SK-N-SH (cell line): ENCODE data around the gene TLN1. TPM values are rescaled to one million over a fixed set of nuclear protein-coding genes. Genes with fewer than 3 reads are reported as not detected.
A peak's percentile ranks its signal among the peaks of the same experiment; 100 is the strongest.

Source experiments
- CTCF ChIA-PET: fragments of 300-600, 350-600 bp; formaldehyde crosslinking; extraction: SDS; loops from one replicate; lab custom pipeline; 2021; lab: Yijun Ruan, JAX
- POLR2A ChIA-PET: fragments of 350-600 bp; sonication (Branson Sonifier 250); formaldehyde crosslinking; extraction: SDS; loops from one replicate; lab custom pipeline; 2020; ENCODE audit warnings: antibody characterized with exemption, inconsistent platforms; lab: Yijun Ruan, JAX
- DNase-seq: peaks from one replicate; pipeline ENCODE4 v3.0.0; 2012
- H2AFZ ChIP-seq: fragments of 200-600 bp; sonication (generic); 2 replicates; pipeline ENCODE4 v1.8.1; 2016; ENCODE audit warnings: antibody characterized with exemption, mild to moderate bottlenecking, low read depth
- H3F3A ChIP-seq: fragments of 200-600 bp; sonication (generic); replicated peaks from 2 replicates; pipeline ENCODE3; 2016; ENCODE audit warnings: antibody characterized with exemption, mild to moderate bottlenecking; ENCODE audit not compliant: insufficient read depth
- H3K27ac ChIP-seq, 2 experiments: fragments of 200-500 bp in 1 of 2; fragments of 200-600 bp in 1 of 2; sonication (Bioruptor generic) in 1 of 2; sonication (generic), shearing (Covaris generic) in 1 of 2; 2 replicates each; pipeline versions ENCODE4 v1.5.1 to v1.6.1; 2014 to 2016; ENCODE audit warnings: low read depth in 2 of 2, inconsistent platforms in 1 of 2, low read length in 1 of 2, mild to moderate bottlenecking in 1 of 2, mixed read lengths in 1 of 2
- H3K27me3 ChIP-seq: fragments of 200-600 bp; sonication (generic), shearing (Covaris generic); 2 replicates; pipeline ENCODE4 v1.6.1; 2016; ENCODE audit warnings: mixed run types; ENCODE audit not compliant: insufficient read depth
- H3K36me3 ChIP-seq, 2 experiments: fragments of 200-500 bp in 1 of 2; fragments of 200-600 bp in 1 of 2; sonication (Bioruptor generic) in 1 of 2; sonication (generic) in 1 of 2; replicated peaks in 1 of 2; 2 replicates each; pipeline versions ENCODE3 to v1.5.1; 2014 to 2016; ENCODE audit warnings: low read length in 1 of 2, mild to moderate bottlenecking in 1 of 2; ENCODE audit not compliant: insufficient read depth in 2 of 2, control insufficient read depth in 1 of 2
- H3K4me1 ChIP-seq, 2 experiments: fragments of 200-500 bp in 1 of 2; fragments of 200-600 bp in 1 of 2; sonication (Bioruptor generic) in 1 of 2; sonication (generic), shearing (Covaris generic) in 1 of 2; 2 replicates each; pipeline versions ENCODE4 v1.5.1 to v1.6.1; 2014 to 2016; ENCODE audit warnings: low read depth in 1 of 2, low read length in 1 of 2, mixed run types in 1 of 2; ENCODE audit not compliant: insufficient read depth in 2 of 2, control insufficient read depth in 1 of 2
- H3K4me2 ChIP-seq: fragments of 200-600 bp; sonication (generic), shearing (Covaris generic); 2 replicates; pipeline ENCODE4 v1.6.1; 2017; ENCODE audit warnings: mixed run types
- H3K4me3 ChIP-seq, 2 experiments: fragments of 200-500 bp in 1 of 2; fragments of 200-600 bp in 1 of 2; sonication (Bioruptor generic) in 1 of 2; sonication (generic), shearing (Covaris generic) in 1 of 2; 2 replicates each; pipeline versions ENCODE4 v1.5.1 to v1.8.1; 2014 to 2016; ENCODE audit warnings: low read depth in 2 of 2, inconsistent platforms in 1 of 2, low read length in 1 of 2, mild to moderate bottlenecking in 1 of 2, mixed read lengths in 1 of 2, moderate library complexity in 1 of 2
- H3K79me2 ChIP-seq: fragments of 200-600 bp; sonication (generic); 2 replicates; pipeline ENCODE4 v1.8.1; 2017; ENCODE audit warnings: mild to moderate bottlenecking; ENCODE audit not compliant: insufficient read depth
- H3K9ac ChIP-seq: fragments of 200-600 bp; sonication (generic); 2 replicates; pipeline ENCODE4 v1.6.1; 2017; ENCODE audit warnings: mixed run types
- H3K9me2 ChIP-seq: fragments of 200-600 bp; sonication (generic); 2 replicates; pipeline ENCODE4 v1.6.1; 2017; ENCODE audit warnings: mixed run types
- H3K9me3 ChIP-seq: fragments of 200-600 bp; sonication (generic); 2 replicates; pipeline ENCODE4 v1.6.1; 2017; ENCODE audit warnings: mixed run types, mild to moderate bottlenecking, moderate library complexity
- H4K20me1 ChIP-seq: fragments of 200-600 bp; sonication (generic); 2 replicates; pipeline ENCODE4 v1.6.1; 2017; ENCODE audit warnings: mild to moderate bottlenecking, mixed run types; ENCODE audit not compliant: insufficient read depth
- ELF1 ChIP-seq: IDR thresholded peaks from 2 replicates; pipeline ENCODE4 v1.4.0; 2012
- EP300 ChIP-seq, 2 experiments: IDR thresholded peaks; 2 replicates each; pipeline versions ENCODE4 v1.4.0 to v1.6.1; 2012; ENCODE audit warnings: borderline replicate concordance in 1 of 2, low read depth in 1 of 2, low read length in 1 of 2
- EZH2phosphoT487 ChIP-seq: fragments of 200-600 bp; sonication (generic); IDR thresholded peaks from 2 replicates; pipeline ENCODE4 v1.6.1; 2017; ENCODE audit warnings: low read depth, mixed run types, mild to moderate bottlenecking, antibody characterized with exemption, moderate library complexity, borderline replicate concordance
- GABPA ChIP-seq: IDR thresholded peaks from 2 replicates; pipeline ENCODE4 v1.4.0; 2012; ENCODE audit warnings: low read depth, mild to moderate bottlenecking
- GATA2 ChIP-seq: sonication (generic); formaldehyde crosslinking; IDR thresholded peaks from 2 replicates; pipeline ENCODE4 v1.5.0; 2020; ENCODE audit warnings: mild to moderate bottlenecking, missing genetic modification reagents
- JUND ChIP-seq: IDR thresholded peaks from 2 replicates; pipeline ENCODE4 v1.4.0; 2012
- MEF2A ChIP-seq: IDR thresholded peaks from 2 replicates; pipeline ENCODE4 v1.4.0; 2012; ENCODE audit warnings: low read depth, borderline replicate concordance
- NFIC ChIP-seq: IDR thresholded peaks from 2 replicates; pipeline ENCODE4 v1.4.0; 2012; ENCODE audit warnings: borderline replicate concordance
- PBX3 ChIP-seq: IDR thresholded peaks from 2 replicates; pipeline ENCODE4; 2012
- SMC3 ChIP-seq: IDR thresholded peaks from 2 replicates; pipeline ENCODE4 v1.6.1; 2012; ENCODE audit warnings: low read depth, low read length, improper control_type of control experiment
- TCF12 ChIP-seq: IDR thresholded peaks from 2 replicates; pipeline ENCODE4 v1.4.0; 2012
- TEAD4 ChIP-seq: IDR thresholded peaks from 2 replicates; pipeline ENCODE4 v1.4.0; 2012; ENCODE audit warnings: mild to moderate bottlenecking, borderline replicate concordance; ENCODE audit not compliant: insufficient read depth
- WGBS: methylation state at CpG from one replicate; pipeline ENCODE4 v1.1.6; 2017; ENCODE audit warnings: low lambda C conversion rate; 5-methylcytosine and 5-hydroxymethylcytosine counted together
- polyA plus RNA-seq, 3 experiments: library from polyadenylated mRNA; depleted of rRNA; stranded (reverse); fragments of >200 nt; gene quantifications; 2 replicates each; pipeline ENCODE4 v1.2.3, GENCODE V29; 2012

TLN1 gene
- polyA plus RNA-seq, 1 of the 3 experiments (the other 2 are of a cell fraction), result 115 TPM

GRCh38 chr9:35774907-35775635, 43.1 kb upstream of the TLN1 start (continued):
- TF ChIP-seq JUND (no peak), GATA2 (CRISPR knock-in tag) (no peak), ELF1 (no peak)

GRCh38 chr9:35771943-35772342, 39.9 kb upstream of the TLN1 start:
- DNase-seq, result no peak
- no peak overlapping the region for H3K27ac ChIP-seq
- H3K4me2 ChIP-seq, result no peak overlapping the region
- no peaks in the 10 kb centered on the region for H4K20me1 ChIP-seq
- H3K9me2 ChIP-seq, result no peaks in the 10 kb centered on the region
- WGBS, result 77% methylated on average over 3 of the region's 3 CpGs
- no peaks in the 10 kb centered on the region for H3K36me3 ChIP-seq
- H3K4me3 ChIP-seq, result no peak overlapping the region
- H3K9me3 ChIP-seq, result no peaks in the 10 kb centered on the region
- H3K27me3 ChIP-seq, result no peaks in the 10 kb centered on the region
- POLR2A ChIA-PET, result no interaction called here
- CTCF ChIA-PET, result interaction anchor here (0.9 to 4.4 kb wide), 4 partner anchors 12 to 173 kb away, joined by 3 to 26 read pairs (median 8); partner anchors contain the start of gene HINT2
- H3F3A ChIP-seq, result no peaks in the 10 kb centered on the region
- no peak overlapping the region for H3K9ac ChIP-seq
- H3K79me2 ChIP-seq, result no peaks in the 10 kb centered on the region
- peaks cover 5 to 11% of the 10 kb centered on the region in 2 experiments; a peak in 3 of 4 replicates for H3K4me1 ChIP-seq
- TF ChIP-seq TCF12, result no peak
- no peak for TF ChIP-seq GABPA
- TF ChIP-seq MEF2A, result no peak
- TF ChIP-seq PBX3, result peak; percentile 42
- TF ChIP-seq EP300 (IDR thresholded peaks at IDR 0.05; ENCODE audit: borderline replicate concordance in 1 of 2, low read depth in 1 of 2, low read length in 1 of 2), result no peak
- H2AFZ ChIP-seq, result no peak overlapping the region

DNA sequence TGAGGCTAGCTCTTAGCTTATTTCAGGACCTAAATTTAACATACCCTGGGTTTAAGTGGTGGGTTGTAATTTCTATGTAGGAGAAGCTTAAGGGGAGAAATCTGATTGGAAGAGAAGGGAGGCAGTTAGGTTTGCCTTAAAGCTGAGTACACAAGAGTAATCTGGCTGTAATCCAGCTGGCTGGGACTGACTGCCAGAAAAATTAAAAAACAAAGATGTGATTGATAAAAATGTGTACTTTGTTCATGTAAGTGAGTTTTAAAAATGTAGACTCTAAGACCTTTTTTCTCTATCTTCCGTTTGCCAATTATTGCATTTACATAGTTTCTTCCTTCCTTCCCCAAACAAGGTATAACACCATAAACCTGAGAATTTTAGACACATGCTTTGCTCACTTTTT, 39.5 kb upstream of the TLN1 start:
- no peak for DNase-seq
- Histone ChIP-seq H3K9me2 (no peaks in the 10 kb centered on the region), H2AFZ (no peak overlapping the region), H3K4me1 (peaks cover 5 to 11% of the 10 kb centered on the region in 2 experiments; a peak in 3 of 4 replicates), H3F3A (no peaks in the 10 kb centered on the region), H3K79me2 (no peaks in the 10 kb centered on the region), H4K20me1 (no peaks in the 10 kb centered on the region), H3K4me3 (no peak overlapping the region), H3K9me3 (no peaks in the 10 kb centered on the region), H3K27me3 (no peaks in the 10 kb centered on the region), H3K9ac (no peak overlapping the region), H3K4me2 (no peak overlapping the region), H3K27ac (no peak overlapping the region), H3K36me3 (no peaks in the 10 kb centered on the region)
- ChIA-PET POLR2A (interaction anchor here (0.9 kb wide), 1 partner anchor 15 kb away, joined by 5 read pairs; no protein-coding TSS in a partner anchor), CTCF (interaction anchor here (0.9 to 4.4 kb wide), 6 partner anchors 11 to 174 kb away, joined by 3 to 26 read pairs (median 4); partner anchors contain the start of gene HINT2)
- 87% methylated on average over 1 of the region's 1 CpG for WGBS
- TF ChIP-seq ELF1 (no peak), NFIC (peak; percentile 54), EZH2phosphoT487 (no peak), GATA2 (CRISPR knock-in tag) (0 out of 2 replicates have a peak, but pooled peaks have one; percentile 14), SMC3 (no peak), JUND (no peak), TEAD4 (no peak)
